Loucy (cell line): ENCODE results near the gene VAMP4.

Source experiments
- H2AFZ ChIP-seq: fragments of 200-600 bp; sonication (generic); 2 replicates; pipeline ENCODE4 v1.6.0; 2016; ENCODE audit warnings: antibody characterized with exemption, mild to moderate bottlenecking, low read length, moderate library complexity
- H3F3A ChIP-seq: fragments of 200-600 bp; 2 replicates; pipeline ENCODE4 v1.6.0; 2016; ENCODE audit warnings: antibody characterized with exemption, low read depth, mild to moderate bottlenecking
- H3K27me3 ChIP-seq: fragments of 200-600 bp; sonication (generic); 2 replicates; pipeline ENCODE4 v1.6.1; 2014; ENCODE audit warnings: low read length, mild to moderate bottlenecking; ENCODE audit not compliant: insufficient read depth, poor library complexity, severe bottlenecking
- H3K36me3 ChIP-seq: fragments of 200-600 bp; sonication (generic); 2 replicates; pipeline ENCODE4 v1.6.1; 2016; ENCODE audit warnings: low read length; ENCODE audit not compliant: insufficient read depth
- H3K4me1 ChIP-seq: fragments of 200-600 bp; sonication (generic); 2 replicates; pipeline ENCODE4 v1.5.1; 2014; ENCODE audit warnings: low read length, mild to moderate bottlenecking; ENCODE audit not compliant: insufficient read depth, poor library complexity, severe bottlenecking
- H3K4me2 ChIP-seq: fragments of 200-600 bp; sonication (generic); 2 replicates; pipeline ENCODE4 v1.6.0; 2014; ENCODE audit warnings: antibody characterized with exemption, low read length, low read depth, mild to moderate bottlenecking; ENCODE audit not compliant: poor library complexity, severe bottlenecking
- H3K4me3 ChIP-seq: fragments of 200-600 bp; sonication (generic); 2 replicates; pipeline ENCODE4 v1.5.1; 2014; ENCODE audit warnings: low read length, mild to moderate bottlenecking, mixed read lengths; ENCODE audit not compliant: poor library complexity, severe bottlenecking
- H3K79me2 ChIP-seq: fragments of 200-600 bp; sonication (generic); 2 replicates; pipeline ENCODE4 v1.6.1; 2014; ENCODE audit warnings: low read length; ENCODE audit not compliant: insufficient read depth
- H3K9ac ChIP-seq: fragments of 200-600 bp; sonication (generic); 2 replicates; pipeline ENCODE4 v1.6.0; 2014; ENCODE audit warnings: mild to moderate bottlenecking, low read depth, low read length, moderate library complexity; ENCODE audit not compliant: poor library complexity, severe bottlenecking
- H3K9me2 ChIP-seq: fragments of 200-600 bp; sonication (generic); replicated peaks from 2 replicates; pipeline ENCODE4 v1.6.1; 2016; ENCODE audit warnings: low read depth, low read length, mixed read lengths
- H3K9me3 ChIP-seq: fragments of 200-600 bp; sonication (generic); 2 replicates; pipeline ENCODE4 v1.6.1; 2014; ENCODE audit warnings: mild to moderate bottlenecking, antibody characterized with exemption, low read length, low read depth; ENCODE audit not compliant: insufficient read depth
- H4K20me1 ChIP-seq: fragments of 200-600 bp; sonication (generic); 2 replicates; pipeline ENCODE4 v1.6.0; 2014; ENCODE audit warnings: antibody characterized with exemption, low read length, mild to moderate bottlenecking; ENCODE audit not compliant: insufficient read depth, poor library complexity, severe bottlenecking
- EZH2phosphoT487 ChIP-seq: fragments of 200-600 bp; IDR thresholded peaks from 2 replicates; pipeline ENCODE4 v1.6.1; 2018; ENCODE audit warnings: antibody characterized with exemption, mild to moderate bottlenecking, moderate library complexity, borderline replicate concordance
- TF ChIP-seq, protein P1 (sequence below): fragments of 200-600 bp; sonication (generic); conservative IDR thresholded peaks from 2 replicates; pipeline ENCODE4 v1.5.1; 2014; ENCODE audit warnings: mild to moderate bottlenecking, antibody characterized with exemption, low read length

The VAMP4 gene

GRCh38 chr1:171680339-171680738, 61.5 kb downstream of the VAMP4 start:
- Histone ChIP-seq H2AFZ (no peak overlapping the region), H3K79me2 (no peaks in the 10 kb centered on the region), H4K20me1 (no peaks in the 10 kb centered on the region), H3K9me2 (no peaks in the 10 kb centered on the region), H3K9me3 (no peaks in the 10 kb centered on the region), H3K4me1 (no peaks in the 10 kb centered on the region), H3K9ac (no peak overlapping the region), H3K4me2 (no peak overlapping the region), H3K4me3 (no peak overlapping the region), H3K36me3 (no peaks in the 10 kb centered on the region), H3K27me3 (no peaks in the 10 kb centered on the region), H3F3A (no peaks in the 10 kb centered on the region)
- no peak for TF ChIP-seq EZH2phosphoT487
- TF ChIP-seq, protein P1, sequence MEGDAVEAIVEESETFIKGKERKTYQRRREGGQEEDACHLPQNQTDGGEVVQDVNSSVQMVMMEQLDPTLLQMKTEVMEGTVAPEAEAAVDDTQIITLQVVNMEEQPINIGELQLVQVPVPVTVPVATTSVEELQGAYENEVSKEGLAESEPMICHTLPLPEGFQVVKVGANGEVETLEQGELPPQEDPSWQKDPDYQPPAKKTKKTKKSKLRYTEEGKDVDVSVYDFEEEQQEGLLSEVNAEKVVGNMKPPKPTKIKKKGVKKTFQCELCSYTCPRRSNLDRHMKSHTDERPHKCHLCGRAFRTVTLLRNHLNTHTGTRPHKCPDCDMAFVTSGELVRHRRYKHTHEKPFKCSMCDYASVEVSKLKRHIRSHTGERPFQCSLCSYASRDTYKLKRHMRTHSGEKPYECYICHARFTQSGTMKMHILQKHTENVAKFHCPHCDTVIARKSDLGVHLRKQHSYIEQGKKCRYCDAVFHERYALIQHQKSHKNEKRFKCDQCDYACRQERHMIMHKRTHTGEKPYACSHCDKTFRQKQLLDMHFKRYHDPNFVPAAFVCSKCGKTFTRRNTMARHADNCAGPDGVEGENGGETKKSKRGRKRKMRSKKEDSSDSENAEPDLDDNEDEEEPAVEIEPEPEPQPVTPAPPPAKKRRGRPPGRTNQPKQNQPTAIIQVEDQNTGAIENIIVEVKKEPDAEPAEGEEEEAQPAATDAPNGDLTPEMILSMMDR = no peak

DNA sequence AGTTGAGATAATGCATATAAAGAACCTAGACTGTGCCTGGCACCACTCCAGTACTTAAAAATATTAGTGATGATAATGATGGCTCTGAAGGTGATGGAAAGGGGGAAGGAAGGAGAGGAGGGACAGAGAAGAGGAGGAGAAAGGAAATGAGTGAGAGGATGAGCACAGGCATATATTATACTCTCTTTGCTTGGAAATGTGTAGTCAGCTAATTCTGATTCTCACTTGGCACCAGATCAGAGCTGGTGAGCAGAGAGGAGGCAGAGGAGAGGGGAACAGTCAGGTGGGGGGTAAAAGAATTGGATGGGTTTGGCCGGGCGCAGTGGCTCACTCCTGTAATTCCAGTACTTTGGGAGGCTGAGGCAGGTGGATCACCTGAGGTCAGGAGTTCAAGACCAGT, 65.0 kb downstream of the VAMP4 start:
- no peaks in the 10 kb centered on the region for H3K4me1 ChIP-seq
- no peaks in the 10 kb centered on the region for H3F3A ChIP-seq
- no peak overlapping the region for H3K9ac ChIP-seq
- H4K20me1 ChIP-seq = no peaks in the 10 kb centered on the region
- no peak overlapping the region for H3K4me2 ChIP-seq
- TF ChIP-seq EZH2phosphoT487 = no peak
- TF ChIP-seq, protein P1 = no peak
- no peaks in the 10 kb centered on the region for H3K79me2 ChIP-seq
- no peaks in the 10 kb centered on the region for H3K36me3 ChIP-seq
- no peaks in the 10 kb centered on the region for H3K9me3 ChIP-seq
- no peaks in the 10 kb centered on the region for H3K9me2 ChIP-seq
- H3K4me3 ChIP-seq = no peak overlapping the region
- H3K27me3 ChIP-seq = no peaks in the 10 kb centered on the region
- H2AFZ ChIP-seq = no peak overlapping the region

DNA sequence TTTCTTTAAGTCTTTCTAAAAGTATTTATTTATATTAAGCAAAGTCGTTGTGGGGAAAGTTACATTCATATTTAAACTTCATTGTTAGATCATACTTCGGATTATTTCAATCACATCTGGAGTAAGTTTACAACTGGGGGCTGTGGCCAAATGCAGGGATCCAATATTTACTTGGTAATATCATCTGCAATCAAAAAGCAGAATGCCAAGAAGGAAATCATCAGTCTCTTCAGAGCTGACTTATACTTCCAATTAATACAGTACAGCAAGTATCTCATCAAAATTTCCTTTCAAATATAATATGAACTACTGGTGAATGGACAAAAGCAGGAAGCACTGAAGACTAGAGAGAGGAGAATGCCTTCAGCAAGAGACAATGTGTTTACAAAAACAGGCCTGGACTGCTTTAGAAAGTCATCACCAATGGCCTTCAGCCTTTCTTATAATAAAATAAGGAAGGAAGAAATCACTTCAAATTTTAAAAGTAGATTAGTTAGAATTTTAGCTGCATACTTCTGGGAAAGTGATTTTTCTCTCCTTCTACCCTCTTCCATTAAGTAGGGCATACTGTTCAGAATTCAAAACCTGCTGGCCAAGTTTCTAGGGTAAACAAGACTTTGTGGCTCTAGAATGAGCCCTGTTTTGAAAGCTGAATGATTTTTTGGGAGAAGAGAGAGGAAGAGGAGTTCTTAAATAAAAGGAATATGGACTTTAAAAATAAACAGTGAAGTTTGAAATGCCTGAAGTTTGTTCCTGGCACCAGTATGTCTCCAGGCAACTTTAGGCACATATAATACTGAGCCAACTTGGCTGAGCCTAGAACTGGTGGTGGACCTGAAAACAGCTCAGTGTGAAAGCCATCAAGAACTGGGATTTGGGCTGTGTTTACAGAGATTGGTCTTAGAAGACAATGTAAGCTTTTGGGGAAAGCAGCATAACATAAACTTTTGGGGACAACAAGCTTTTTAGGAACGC, 67.1 kb downstream of the VAMP4 start:
- TF ChIP-seq EZH2phosphoT487 = no peak
- TF ChIP-seq, protein P1 = no peak
- Histone ChIP-seq H3K9ac (no peak overlapping the region), H3K4me1 (no peaks in the 10 kb centered on the region), H3K9me2 (no peaks in the 10 kb centered on the region), H3K27me3 (no peaks in the 10 kb centered on the region), H3K9me3 (no peaks in the 10 kb centered on the region), H3K36me3 (no peaks in the 10 kb centered on the region), H3F3A (no peaks in the 10 kb centered on the region), H3K4me2 (no peak overlapping the region), H2AFZ (no peak overlapping the region), H3K79me2 (no peaks in the 10 kb centered on the region), H4K20me1 (no peaks in the 10 kb centered on the region), H3K4me3 (no peak overlapping the region)
